Neural progenitor cell (in vitro differentiated cells): ENCODE results near the gene BBS9. TPM values are rescaled to one million over a fixed set of nuclear protein-coding genes. Genes with fewer than 3 reads are reported as not detected.

Source experiments
- DNase-seq: peaks from one replicate; pipeline ENCODE4 v3.0.0-alpha.2; 2016; ENCODE audit warnings: low spot score
- H2AFZ ChIP-seq: fragments of 200-600 bp; sonication (generic); replicated peaks from 2 replicates; pipeline ENCODE4 v1.6.1; 2016; ENCODE audit warnings: antibody characterized with exemption
- H3F3A ChIP-seq: fragments of 200-600 bp; sonication (generic); 2 replicates; pipeline ENCODE4 v1.6.1; 2016; ENCODE audit warnings: antibody characterized with exemption, low read depth
- H3K27ac ChIP-seq: fragments of 200-600 bp; sonication (generic); 2 replicates; pipeline ENCODE4 v1.5.1; 2016; ENCODE audit warnings: mild to moderate bottlenecking
- H3K27me3 ChIP-seq: fragments of 200-600 bp; sonication (generic); 2 replicates; pipeline ENCODE4 v1.6.1; 2016; ENCODE audit warnings: mild to moderate bottlenecking, moderate library complexity
- H3K36me3 ChIP-seq: fragments of 200-600 bp; sonication (generic); 2 replicates; pipeline ENCODE4 v1.5.1; 2016
- H3K4me1 ChIP-seq: fragments of 200-600 bp; sonication (generic); 2 replicates; pipeline ENCODE4 v1.6.1; 2016; ENCODE audit warnings: mixed run types
- H3K4me2 ChIP-seq: fragments of 200-600 bp; sonication (generic); 2 replicates; pipeline ENCODE4 v1.6.1; 2016
- H3K4me3 ChIP-seq: fragments of 200-600 bp; sonication (generic); 2 replicates; pipeline ENCODE4 v1.5.1; 2016
- H3K79me2 ChIP-seq: fragments of 200-600 bp; sonication (generic); 2 replicates; pipeline ENCODE4 v1.6.1; 2016; ENCODE audit warnings: low read depth
- H3K9ac ChIP-seq: fragments of 200-600 bp; sonication (generic); 2 replicates; pipeline ENCODE4 v1.6.1; 2016
- H3K9me3 ChIP-seq: fragments of 200-600 bp; sonication (generic); 2 replicates; pipeline ENCODE4 v1.5.1; 2016; ENCODE audit warnings: low read depth
- H4K20me1 ChIP-seq: fragments of 200-600 bp; sonication (generic); 2 replicates; pipeline ENCODE4 v1.6.1; 2016; ENCODE audit warnings: low read depth
- H3K27ac Mint-ChIP-seq: 3 replicates; pipeline ENCODE4 v1.8.0; 2021; ENCODE audit warnings: mixed read lengths
- H3K27me3 Mint-ChIP-seq: 2 replicates; pipeline ENCODE4 v1.8.0; 2022; ENCODE audit warnings: low read depth, mild to moderate bottlenecking, inconsistent platforms, moderate library complexity, mixed read lengths; ENCODE audit not compliant: insufficient read depth
- H3K36me3 Mint-ChIP-seq: 3 replicates; pipeline ENCODE4 v1.8.0; 2021; ENCODE audit warnings: mixed read lengths
- H3K4me1 Mint-ChIP-seq: 3 replicates; pipeline ENCODE4 v1.8.0; 2021; ENCODE audit warnings: mixed read lengths
- H3K4me3 Mint-ChIP-seq: 3 replicates; pipeline ENCODE4 v1.8.0; 2021; ENCODE audit warnings: mild to moderate bottlenecking, moderate library complexity, mixed read lengths
- H3K9me3 Mint-ChIP-seq: 3 replicates; pipeline ENCODE4 v1.8.0; 2020; ENCODE audit warnings: mixed read lengths
- EZH2 ChIP-seq: fragments of 200-600 bp; sonication (generic); IDR thresholded peaks from 2 replicates; pipeline ENCODE4 v1.6.1; 2017; ENCODE audit warnings: antibody characterized with exemption, mild to moderate bottlenecking, moderate library complexity
- EZH2phosphoT487 ChIP-seq: fragments of 200-600 bp; sonication (generic); IDR thresholded peaks from 2 replicates; pipeline ENCODE4 v1.6.1; 2017; ENCODE audit warnings: antibody characterized with exemption
- total RNA-seq: library from RNA; depleted of rRNA; stranded (reverse); fragments of >200 nt; gene quantifications from 2 replicates; pipeline ENCODE4 v1.2.3, GENCODE V29; 2015; ENCODE audit warnings: low replicate concordance
- TF ChIP-seq, protein P1 (sequence below): fragments of 200-600 bp; sonication (generic); IDR thresholded peaks from 2 replicates; pipeline ENCODE4 v1.5.1; 2017; ENCODE audit warnings: antibody characterized with exemption, mild to moderate bottlenecking

BBS9 gene
- total RNA-seq, 1 donor from 2014 or later = 40.3 TPM

DNA sequence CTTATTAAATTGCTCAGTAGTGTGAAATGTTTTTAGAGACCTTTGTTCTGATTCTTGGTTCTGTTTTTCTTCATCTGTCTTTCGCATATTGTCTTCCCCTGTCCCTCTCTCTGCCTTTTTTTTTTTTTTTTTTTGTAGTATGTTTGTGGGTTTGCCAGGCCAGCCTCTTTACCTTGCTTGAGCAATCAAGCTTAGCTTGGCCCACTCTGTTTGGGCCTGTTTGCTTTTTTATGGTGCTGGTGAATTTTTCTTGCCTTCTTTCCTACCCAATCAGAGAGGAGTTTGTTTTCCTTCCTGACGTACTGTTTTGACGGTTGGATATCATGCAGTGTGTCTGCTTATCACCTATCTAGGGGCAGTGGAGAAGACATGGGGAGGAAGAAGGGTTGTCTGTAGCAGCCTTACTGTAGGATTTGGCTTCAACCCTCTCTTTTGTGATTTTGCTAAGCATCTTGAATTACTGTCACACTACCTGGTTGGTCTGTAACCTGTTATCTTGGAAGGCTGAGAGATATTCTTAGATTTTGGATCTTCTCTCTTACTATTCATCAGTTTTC is 64.0 kb downstream of the BBS9 start:
- no peak overlapping the region for H2AFZ ChIP-seq
- H3K4me1 ChIP-seq = no peaks in the 10 kb centered on the region

DNA sequence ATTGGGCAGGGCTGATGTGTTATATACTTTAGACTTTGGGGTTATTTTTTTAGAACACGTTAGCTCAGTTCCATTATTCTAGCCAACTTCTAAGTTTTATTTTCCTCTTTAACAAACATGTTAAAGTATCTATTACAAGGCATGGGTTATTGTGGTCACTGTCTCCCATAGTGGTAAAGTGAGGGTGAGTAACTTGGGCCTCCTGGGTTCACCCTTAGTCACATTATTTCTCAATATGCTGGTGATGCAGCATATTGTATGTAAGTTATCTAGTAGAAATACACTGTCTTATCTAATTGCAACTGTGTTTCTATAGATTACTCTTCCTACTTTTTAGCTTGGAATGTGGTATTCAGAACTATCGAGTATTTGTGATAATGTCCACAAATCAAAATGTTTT is 65.9 kb downstream of the BBS9 start:
- Mint-ChIP-seq H3K4me3 (no peak overlapping the region), H3K36me3 (no peaks in the 10 kb centered on the region), H3K9me3 (no peaks in the 10 kb centered on the region), H3K27me3 (no peaks in the 10 kb centered on the region), H3K4me1 (no peaks in the 10 kb centered on the region), H3K27ac (no peak overlapping the region)
- H4K20me1 ChIP-seq = no peaks in the 10 kb centered on the region
- H3K9ac ChIP-seq = no peak overlapping the region
- no peak overlapping the region for H2AFZ ChIP-seq
- H3K27ac ChIP-seq = no peak overlapping the region
- H3K4me1 ChIP-seq = no peaks in the 10 kb centered on the region
- no peaks in the 10 kb centered on the region for H3K36me3 ChIP-seq
- H3K27me3 ChIP-seq = no peaks in the 10 kb centered on the region
- H3K79me2 ChIP-seq = no peaks in the 10 kb centered on the region
- DNase-seq = no peak
- no peaks in the 10 kb centered on the region for H3K9me3 ChIP-seq
- TF ChIP-seq EZH2phosphoT487 (no peak), EZH2 (no peak)
- TF ChIP-seq, protein P1, sequence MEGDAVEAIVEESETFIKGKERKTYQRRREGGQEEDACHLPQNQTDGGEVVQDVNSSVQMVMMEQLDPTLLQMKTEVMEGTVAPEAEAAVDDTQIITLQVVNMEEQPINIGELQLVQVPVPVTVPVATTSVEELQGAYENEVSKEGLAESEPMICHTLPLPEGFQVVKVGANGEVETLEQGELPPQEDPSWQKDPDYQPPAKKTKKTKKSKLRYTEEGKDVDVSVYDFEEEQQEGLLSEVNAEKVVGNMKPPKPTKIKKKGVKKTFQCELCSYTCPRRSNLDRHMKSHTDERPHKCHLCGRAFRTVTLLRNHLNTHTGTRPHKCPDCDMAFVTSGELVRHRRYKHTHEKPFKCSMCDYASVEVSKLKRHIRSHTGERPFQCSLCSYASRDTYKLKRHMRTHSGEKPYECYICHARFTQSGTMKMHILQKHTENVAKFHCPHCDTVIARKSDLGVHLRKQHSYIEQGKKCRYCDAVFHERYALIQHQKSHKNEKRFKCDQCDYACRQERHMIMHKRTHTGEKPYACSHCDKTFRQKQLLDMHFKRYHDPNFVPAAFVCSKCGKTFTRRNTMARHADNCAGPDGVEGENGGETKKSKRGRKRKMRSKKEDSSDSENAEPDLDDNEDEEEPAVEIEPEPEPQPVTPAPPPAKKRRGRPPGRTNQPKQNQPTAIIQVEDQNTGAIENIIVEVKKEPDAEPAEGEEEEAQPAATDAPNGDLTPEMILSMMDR = no peak
- no peak overlapping the region for H3K4me3 ChIP-seq
- no peaks in the 10 kb centered on the region for H3F3A ChIP-seq
- no peak overlapping the region for H3K4me2 ChIP-seq

More for the DNA sequence above, 64.0 kb downstream of the BBS9 start:
- H3K4me2 ChIP-seq = no peak overlapping the region
- H3K9ac ChIP-seq = no peak overlapping the region
- no peak overlapping the region for H3K4me3 ChIP-seq
- H3K4me3 Mint-ChIP-seq = no peak overlapping the region
- H3K27ac Mint-ChIP-seq = no peak overlapping the region
- no peaks in the 10 kb centered on the region for H3K9me3 ChIP-seq
- no peaks in the 10 kb centered on the region for H3F3A ChIP-seq
- no peaks in the 10 kb centered on the region for H3K27me3 Mint-ChIP-seq
- TF ChIP-seq EZH2 = no peak
- TF ChIP-seq, protein P1 = no peak
- no peak for TF ChIP-seq EZH2phosphoT487
- H3K27me3 ChIP-seq = no peaks in the 10 kb centered on the region
- no peaks in the 10 kb centered on the region for H3K4me1 Mint-ChIP-seq
- H3K36me3 Mint-ChIP-seq = no peaks in the 10 kb centered on the region
- no peaks in the 10 kb centered on the region for H3K79me2 ChIP-seq
- no peak for DNase-seq
- H3K9me3 Mint-ChIP-seq = no peaks in the 10 kb centered on the region
- no peaks in the 10 kb centered on the region for H4K20me1 ChIP-seq
- no peaks in the 10 kb centered on the region for H3K36me3 ChIP-seq
- no peak overlapping the region for H3K27ac ChIP-seq

DNA sequence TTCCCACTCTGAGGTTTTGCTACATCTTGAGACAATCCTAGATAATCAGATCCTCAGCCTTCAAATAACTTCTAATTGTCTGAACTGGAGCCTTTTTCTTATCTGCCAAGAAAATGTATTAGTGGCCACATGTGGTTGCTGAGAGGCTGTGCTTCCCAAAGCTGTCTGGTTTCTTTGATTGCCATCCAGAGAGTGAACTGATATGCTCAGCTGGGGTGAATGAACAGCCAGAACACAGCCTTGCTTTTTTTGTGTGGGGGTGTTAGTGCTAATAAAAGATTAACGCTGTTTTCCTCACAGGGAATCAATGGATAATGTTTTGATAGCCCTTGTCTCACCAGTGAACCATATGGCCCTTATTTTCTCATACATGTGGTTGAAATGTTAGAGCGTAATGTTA is 66.9 kb downstream of the BBS9 start:
- H3K79me2 ChIP-seq = no peaks in the 10 kb centered on the region
- no peak overlapping the region for H3K27ac ChIP-seq
- no peaks in the 10 kb centered on the region for H4K20me1 ChIP-seq
- no peak overlapping the region for H3K9ac ChIP-seq
- Mint-ChIP-seq H3K4me3 (no peak overlapping the region), H3K9me3 (no peaks in the 10 kb centered on the region), H3K27me3 (no peaks in the 10 kb centered on the region), H3K4me1 (no peaks in the 10 kb centered on the region), H3K36me3 (no peaks in the 10 kb centered on the region), H3K27ac (no peak overlapping the region)
- no peaks in the 10 kb centered on the region for H3K4me1 ChIP-seq
- H3K27me3 ChIP-seq = no peaks in the 10 kb centered on the region
- DNase-seq = no peak
- no peak overlapping the region for H3K4me3 ChIP-seq
- no peaks in the 10 kb centered on the region for H3K9me3 ChIP-seq
- TF ChIP-seq EZH2phosphoT487 (no peak), EZH2 (no peak)
- TF ChIP-seq, protein P1 = no peak
- no peaks in the 10 kb centered on the region for H3K36me3 ChIP-seq
- no peak overlapping the region for H2AFZ ChIP-seq
- H3K4me2 ChIP-seq = no peak overlapping the region
- no peaks in the 10 kb centered on the region for H3F3A ChIP-seq
